ENCODE data around the gene PTGFRN. TPM values are rescaled to one million over a fixed set of nuclear protein-coding genes. Genes with fewer than 3 reads are reported as not detected.
A peak's percentile ranks its signal among the peaks of the same experiment; 100 is the strongest.

Gene PTGFRN
- total and polyA plus RNA-seq, 5 donors = 100 to 247 (median 157) TPM

DNA sequence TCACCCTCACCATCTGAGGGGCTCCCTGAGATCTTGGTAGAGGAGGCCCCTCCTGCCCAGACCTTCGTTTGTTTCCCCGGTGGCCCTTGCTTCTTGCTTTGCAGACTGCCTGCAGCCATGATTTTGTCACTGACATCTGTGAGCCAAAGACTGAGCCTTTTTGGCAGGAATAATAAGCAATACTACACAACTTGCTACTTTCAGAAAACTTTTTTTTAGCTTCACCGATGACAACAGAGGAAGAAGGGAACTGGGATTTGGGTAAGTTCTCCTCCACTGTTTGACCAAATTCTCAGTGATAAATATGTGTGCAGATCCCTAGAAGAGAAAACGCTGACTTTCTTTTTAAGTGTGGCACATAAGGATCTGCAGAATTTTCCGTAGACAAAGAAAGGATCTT is 80.1 kb downstream of the PTGFRN start:
- no peak overlapping the region for H3K4me3 ChIP-seq (ENCODE audit: low read length)
- no peak overlapping the region for H3K27ac ChIP-seq (ENCODE audit: low read length)
- intact Hi-C loops (cut with DNase I) = loop anchor here in 1 of 4 donors (5.0 kb wide), 1 partner anchor 38 kb away; no protein-coding TSS in a partner anchor
- H3K4me1 ChIP-seq (ENCODE audit: control insufficient read depth, insufficient read depth, low read length) = peaks cover 5% of the 10 kb centered on the region
- 44% methylated on average over 5 of the region's 5 CpGs for WGBS
- DNase-seq = no peak
- H3K27me3 ChIP-seq (ENCODE audit: control insufficient read depth, insufficient read depth) = no peaks in the 10 kb centered on the region
- H3K9me3 ChIP-seq (ENCODE audit: control insufficient read depth, low read length) = no peaks in the 10 kb centered on the region
- ATAC-seq = peak; percentile 1 to 51

DNA sequence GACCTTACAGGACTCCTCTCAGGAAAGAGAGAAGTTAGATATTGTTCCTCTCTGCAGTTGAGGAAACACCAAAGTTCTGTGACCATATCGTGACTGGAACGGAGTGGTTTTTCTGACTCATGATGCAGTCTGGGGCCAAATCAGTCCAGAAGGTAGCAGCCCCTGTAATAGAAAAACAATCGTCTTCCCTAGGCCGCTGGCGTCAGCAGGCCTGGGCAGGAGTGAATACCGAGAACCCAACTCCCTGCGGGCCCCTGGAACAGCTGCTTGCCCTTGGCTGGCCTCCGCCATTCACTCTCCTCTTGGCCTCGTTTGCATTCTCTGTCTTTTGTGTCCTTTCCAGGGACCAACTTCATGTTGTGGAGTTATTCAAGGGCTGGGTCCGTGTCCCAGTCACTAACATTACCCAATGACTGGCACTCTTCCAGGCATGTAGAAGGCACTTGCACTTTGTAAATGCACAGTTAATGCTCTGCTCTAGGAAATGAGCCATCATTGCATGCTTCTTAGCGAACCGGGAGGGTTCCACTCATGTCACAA is 81.0 kb downstream of the PTGFRN start:
- ATAC-seq = peak; percentile 95 to 96
- no peaks in the 10 kb centered on the region for H3K27me3 ChIP-seq (ENCODE audit: control insufficient read depth, insufficient read depth)
- H3K4me1 ChIP-seq (ENCODE audit: control insufficient read depth, insufficient read depth, low read length) = peaks cover 5% of the 10 kb centered on the region
- intact Hi-C loops (cut with DNase I) = no loop called here
- no peak overlapping the region for H3K4me3 ChIP-seq (ENCODE audit: low read length)
- WGBS = 36% methylated on average over 12 of the region's 12 CpGs
- no peaks in the 10 kb centered on the region for H3K9me3 ChIP-seq (ENCODE audit: control insufficient read depth, low read length)
- H3K27ac ChIP-seq (ENCODE audit: low read length) = peak overlapping the region; percentile 1
- DNase-seq = peak; percentile 94 to 95 (median 95)

DNA sequence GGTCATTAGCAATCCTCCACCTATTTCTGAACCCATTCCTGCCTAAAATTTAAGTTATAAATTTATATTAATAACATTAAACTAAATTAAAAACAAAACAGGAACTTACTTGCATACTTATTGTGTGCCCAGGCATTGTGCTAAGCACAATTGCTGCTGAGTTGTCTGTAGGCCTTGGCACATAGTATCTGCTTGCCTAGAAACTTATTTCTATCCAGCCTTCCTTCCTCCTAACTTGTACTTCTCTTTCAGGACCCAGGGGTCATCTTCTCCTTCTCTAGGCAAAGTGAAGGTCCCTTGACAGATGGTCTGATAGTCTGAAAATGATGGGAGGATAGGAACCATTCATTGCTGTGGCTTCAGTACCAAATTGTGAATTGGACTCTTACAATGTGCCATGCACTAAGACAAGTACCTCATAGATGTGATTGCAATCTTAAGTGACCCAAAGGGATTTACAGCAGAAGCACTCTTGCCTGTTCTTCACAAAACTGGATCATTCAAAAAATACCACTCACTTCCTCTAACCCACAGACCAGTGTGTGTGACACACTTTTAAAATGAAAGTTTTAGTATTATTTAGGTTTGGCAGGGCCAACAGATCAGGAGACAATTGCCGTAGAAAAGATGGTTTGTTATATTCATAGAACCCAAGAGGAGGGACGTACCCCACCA is 81.6 kb downstream of the PTGFRN start:
- Histone ChIP-seq H3K27me3 (ENCODE audit: control insufficient read depth, insufficient read depth) (no peaks in the 10 kb centered on the region), H3K4me3 (ENCODE audit: low read length) (no peak overlapping the region), H3K27ac (ENCODE audit: low read length) (no peak overlapping the region), H3K9me3 (ENCODE audit: control insufficient read depth, low read length) (no peaks in the 10 kb centered on the region), H3K4me1 (ENCODE audit: control insufficient read depth, insufficient read depth, low read length) (peaks cover 5% of the 10 kb centered on the region)
- WGBS = 47% methylated on average over 2 of the region's 2 CpGs
- intact Hi-C loops (cut with DNase I) = no loop called here
- ATAC-seq (peak in 1 of 2 donors; percentile 1), DNase-seq (no peak)

DNA sequence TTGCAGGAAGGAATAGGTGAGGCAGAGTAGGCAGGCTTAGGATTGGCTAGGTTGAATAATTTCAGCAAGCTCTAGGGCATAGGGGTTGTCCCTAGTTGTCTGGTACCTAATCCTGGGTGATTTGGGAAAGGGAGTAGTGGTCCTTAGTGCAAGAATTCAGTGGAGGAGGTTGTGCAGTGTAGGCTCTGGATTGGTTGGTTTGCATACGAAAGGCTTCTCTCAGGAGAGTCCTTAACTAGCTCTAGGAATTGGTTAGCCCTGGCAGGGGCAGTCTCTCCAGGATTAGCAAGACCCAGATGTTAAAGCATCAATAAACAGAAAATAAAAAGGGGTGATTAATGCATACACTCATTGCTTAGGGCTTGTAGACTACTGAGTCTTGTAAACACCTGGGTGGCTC is 82.2 kb downstream of the PTGFRN start:
- no peaks in the 10 kb centered on the region for H3K9me3 ChIP-seq (ENCODE audit: control insufficient read depth, low read length)
- H3K27ac ChIP-seq (ENCODE audit: low read length) = no peak overlapping the region
- no peaks in the 10 kb centered on the region for H3K27me3 ChIP-seq (ENCODE audit: control insufficient read depth, insufficient read depth)
- intact Hi-C loops (cut with DNase I) = no loop called here
- no peak for DNase-seq
- H3K4me3 ChIP-seq (ENCODE audit: low read length) = no peak overlapping the region
- peaks cover 5% of the 10 kb centered on the region for H3K4me1 ChIP-seq (ENCODE audit: control insufficient read depth, insufficient read depth, low read length)
- no peak for ATAC-seq
- 88% methylated on average over 1 of the region's 1 CpG for WGBS

DNA sequence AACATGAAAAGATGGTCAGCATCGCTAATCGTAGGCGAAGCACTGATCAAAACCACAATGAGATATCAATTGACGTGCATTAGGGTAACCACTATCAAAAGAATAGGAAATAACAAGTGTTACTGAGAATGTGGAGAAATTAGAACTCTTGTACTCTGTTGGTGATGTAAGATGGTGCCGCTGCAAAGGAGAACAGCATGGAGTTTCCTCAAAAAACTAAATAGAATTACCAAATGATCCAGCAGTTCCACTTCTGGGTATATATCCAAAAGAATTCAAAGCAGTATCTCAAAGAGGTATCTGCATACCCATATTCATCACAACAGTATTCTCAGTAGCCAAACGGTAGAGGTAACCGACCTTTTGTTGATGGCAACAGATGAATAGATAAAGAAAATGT is 83.6 kb downstream of the PTGFRN start:
- WGBS = 97% methylated on average over 7 of the region's 7 CpGs
- ATAC-seq = no peak

DNA sequence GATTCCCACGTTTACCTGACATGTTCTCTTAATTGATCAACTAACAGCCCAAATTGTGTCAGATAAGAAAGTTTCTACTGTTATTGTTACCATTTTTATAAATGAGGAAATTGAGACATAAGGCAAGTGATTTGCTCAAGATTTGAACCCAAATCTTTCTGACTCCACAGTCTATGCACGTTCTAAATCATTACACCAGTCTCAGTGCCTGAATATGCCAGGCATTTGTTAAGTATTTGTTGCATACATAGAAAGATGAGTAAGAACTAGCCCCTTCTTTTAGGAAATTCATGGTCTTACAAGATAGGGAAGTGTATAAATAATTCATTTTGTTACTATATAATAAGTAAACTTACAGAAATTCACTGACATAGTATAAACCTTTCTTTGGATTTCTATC is 84.7 kb downstream of the PTGFRN start:
- H3K4me1 ChIP-seq (ENCODE audit: control insufficient read depth, insufficient read depth, low read length) = no peaks in the 10 kb centered on the region
- 77% methylated on average over 2 of the region's 2 CpGs for WGBS
- intact Hi-C loops (cut with DNase I) = no loop called here
- ATAC-seq = no peak
- no peak overlapping the region for H3K27ac ChIP-seq (ENCODE audit: low read length)
- no peak overlapping the region for H3K4me3 ChIP-seq (ENCODE audit: low read length)
- DNase-seq = no peak
- H3K9me3 ChIP-seq (ENCODE audit: control insufficient read depth, low read length) = no peaks in the 10 kb centered on the region
- no peaks in the 10 kb centered on the region for H3K27me3 ChIP-seq (ENCODE audit: control insufficient read depth, insufficient read depth)

More for the DNA sequence above, 83.6 kb downstream of the PTGFRN start:
- intact Hi-C loops (cut with DNase I) = no loop called here
- Histone ChIP-seq H3K4me1 (ENCODE audit: control insufficient read depth, insufficient read depth, low read length) (peaks cover 2% of the 10 kb centered on the region), H3K9me3 (ENCODE audit: control insufficient read depth, low read length) (no peaks in the 10 kb centered on the region), H3K27ac (ENCODE audit: low read length) (no peak overlapping the region), H3K27me3 (ENCODE audit: control insufficient read depth, insufficient read depth) (no peaks in the 10 kb centered on the region), H3K4me3 (ENCODE audit: low read length) (no peak overlapping the region)
- DNase-seq = no peak

DNA sequence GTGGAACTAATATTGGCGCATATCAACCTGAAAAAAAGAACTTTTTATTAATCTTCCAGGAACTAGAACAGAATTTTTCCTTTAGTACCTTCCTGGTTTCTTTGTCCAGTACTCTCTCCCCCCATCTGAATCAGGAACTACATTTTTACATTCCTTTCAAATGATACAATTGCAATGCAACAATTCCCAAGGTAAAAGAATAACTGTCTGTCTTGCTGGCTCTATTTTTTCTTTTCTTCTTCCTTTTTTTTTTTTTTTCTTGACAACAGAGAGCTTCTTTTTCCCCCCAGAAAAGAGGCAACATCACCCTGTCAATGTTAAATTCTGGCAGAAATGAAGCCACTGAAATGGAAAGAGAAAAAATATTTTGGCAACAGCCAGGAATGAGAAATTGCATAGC is 87.3 kb downstream of the PTGFRN start:
- no peak for ATAC-seq
- no peaks in the 10 kb centered on the region for H3K27me3 ChIP-seq (ENCODE audit: control insufficient read depth, insufficient read depth)
- no peak overlapping the region for H3K4me3 ChIP-seq (ENCODE audit: low read length)
- H3K9me3 ChIP-seq (ENCODE audit: control insufficient read depth, low read length) = no peaks in the 10 kb centered on the region
- no peak overlapping the region for H3K27ac ChIP-seq (ENCODE audit: low read length)
- 88% methylated on average over 1 of the region's 1 CpG for WGBS
- DNase-seq = no peak
- intact Hi-C loops (cut with DNase I) = no loop called here
- no peaks in the 10 kb centered on the region for H3K4me1 ChIP-seq (ENCODE audit: control insufficient read depth, insufficient read depth, low read length)

- peak in 1 of 2 donors; percentile 55 for ATAC-seq
- H3K27me3 ChIP-seq (ENCODE audit: control insufficient read depth, insufficient read depth) = no peaks in the 10 kb centered on the region
These were observed 87.9 kb downstream of the PTGFRN start for GRCh38 chr1:116997636-116998035.

DNA sequence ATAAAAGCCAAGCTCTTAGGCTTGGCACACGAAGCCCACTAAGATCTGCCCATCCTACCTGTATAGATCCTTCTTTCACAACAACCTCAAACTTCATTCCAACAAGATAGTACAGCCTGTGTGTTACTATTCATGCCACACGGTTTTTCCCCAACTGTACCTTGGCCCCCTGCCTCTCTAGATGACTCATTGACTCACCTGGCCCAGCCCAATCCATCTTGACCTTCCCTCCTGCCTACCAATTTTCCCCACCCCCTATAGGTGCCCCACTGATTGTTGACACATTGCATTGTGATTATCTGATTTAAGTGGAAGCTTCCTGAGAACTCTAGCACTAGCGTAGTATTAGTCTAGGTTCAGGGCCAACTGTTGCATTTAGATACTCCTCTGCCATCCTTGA is 89.9 kb downstream of the PTGFRN start:
- Histone ChIP-seq H3K27me3 (ENCODE audit: control insufficient read depth, insufficient read depth) (no peaks in the 10 kb centered on the region), H3K4me1 (ENCODE audit: control insufficient read depth, insufficient read depth, low read length) (no peaks in the 10 kb centered on the region), H3K9me3 (ENCODE audit: control insufficient read depth, low read length) (no peaks in the 10 kb centered on the region), H3K4me3 (ENCODE audit: low read length) (no peak overlapping the region), H3K27ac (ENCODE audit: low read length) (no peak overlapping the region)
- DNase-seq (no peak), ATAC-seq (no peak)
- intact Hi-C loops (cut with DNase I) = no loop called here
- whole genome bisulfite sequencing = 76% methylated on average over 3 of the region's 3 CpGs

More at GRCh38 chr1:116997636-116998035, 87.9 kb downstream of the PTGFRN start:
- intact Hi-C loops (cut with DNase I) = no loop called here
- H3K4me1 ChIP-seq (ENCODE audit: control insufficient read depth, insufficient read depth, low read length) = no peaks in the 10 kb centered on the region
- H3K9me3 ChIP-seq (ENCODE audit: control insufficient read depth, low read length) = no peaks in the 10 kb centered on the region
- no peak overlapping the region for H3K4me3 ChIP-seq (ENCODE audit: low read length)
- no peak for DNase-seq
- no peak overlapping the region for H3K27ac ChIP-seq (ENCODE audit: low read length)

DNA sequence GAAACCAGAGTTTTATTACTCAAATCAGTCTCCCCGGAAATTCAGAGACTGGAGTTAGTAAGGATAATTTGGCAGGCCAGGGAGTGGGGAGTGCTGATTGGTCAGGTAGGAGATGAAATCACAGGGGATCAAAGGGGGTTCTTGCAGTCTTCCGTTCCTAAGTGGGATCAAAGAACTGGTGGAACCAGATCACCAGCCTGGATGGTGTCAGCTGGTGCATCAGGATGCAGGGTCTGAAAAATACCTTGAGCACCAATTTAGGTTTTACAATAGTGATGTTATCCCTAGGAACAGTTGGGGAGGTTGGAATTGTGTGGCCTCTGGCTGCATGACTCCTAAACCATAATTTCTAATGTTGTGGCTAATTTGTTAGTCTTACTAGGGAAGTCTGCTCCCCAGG is 90.4 kb downstream of the PTGFRN start:
- no peak overlapping the region for H3K27ac ChIP-seq (ENCODE audit: low read length)
- H3K27me3 ChIP-seq (ENCODE audit: control insufficient read depth, insufficient read depth) = no peaks in the 10 kb centered on the region
- H3K4me3 ChIP-seq (ENCODE audit: low read length) = no peak overlapping the region
- intact Hi-C loops (cut with DNase I) = no loop called here
- no peaks in the 10 kb centered on the region for H3K9me3 ChIP-seq (ENCODE audit: control insufficient read depth, low read length)
- DNase-seq = no peak
- ATAC-seq = no peak
- no peaks in the 10 kb centered on the region for H3K4me1 ChIP-seq (ENCODE audit: control insufficient read depth, insufficient read depth, low read length)
- 96% methylated on average over 2 of the region's 2 CpGs for WGBS

DNA sequence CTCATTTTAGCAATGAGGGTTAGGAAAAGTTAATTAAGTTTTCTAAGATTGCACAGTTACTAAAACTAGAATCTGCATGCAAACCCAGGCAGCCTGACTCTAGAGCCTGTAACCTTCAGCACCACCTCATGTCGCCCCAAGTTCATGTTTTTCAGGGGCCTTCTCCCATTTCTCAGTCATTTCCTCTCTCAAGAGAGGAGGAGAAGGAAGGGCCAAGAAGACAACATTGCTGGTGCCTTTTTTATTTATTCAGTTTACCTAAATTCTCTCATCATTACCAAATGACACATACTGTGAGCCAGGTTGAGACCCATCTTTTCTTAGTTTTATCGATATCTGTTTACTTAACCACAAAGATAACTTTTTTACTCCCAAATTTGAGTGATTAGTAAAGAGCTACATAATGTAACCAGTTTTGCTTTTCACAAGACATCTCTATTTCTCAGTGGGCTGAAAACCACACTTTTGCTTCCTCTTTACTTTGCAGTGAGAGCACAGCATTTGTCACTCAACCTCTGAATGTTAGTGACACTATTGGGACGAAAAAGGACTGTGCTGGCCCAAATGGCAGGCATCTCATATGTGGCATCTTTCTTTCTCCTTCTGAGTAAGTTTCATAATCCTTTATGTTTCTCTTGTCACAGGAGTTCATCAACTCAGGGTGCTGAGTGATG is 91.7 kb downstream of the PTGFRN start, which contains the start of gene CD101:
CD101 (plus strand) TSS at position 507 of the 674 bp plus-strand sequence; CDS start at position 565, 58 bp downstream.
- H3K27ac ChIP-seq (ENCODE audit: low read length) = no peak within 1 kb of the TSS
- no peaks in the 10 kb centered on the region for H3K4me1 ChIP-seq (ENCODE audit: control insufficient read depth, insufficient read depth, low read length)
- no peaks in the 10 kb centered on the region for H3K27me3 ChIP-seq (ENCODE audit: control insufficient read depth, insufficient read depth)
- ATAC-seq = no peak
- no peaks in the 10 kb centered on the region for H3K9me3 ChIP-seq (ENCODE audit: control insufficient read depth, low read length)
- H3K4me3 ChIP-seq (ENCODE audit: low read length) = no peak within 1 kb of the TSS
- intact Hi-C loops (cut with DNase I) = no loop called here
- no peak for DNase-seq
- WGBS = 85% methylated on average over 3 of the region's 3 CpGs
